Measurements from ENCODE around the gene YBX2. TPM values are rescaled to one million over a fixed set of nuclear protein-coding genes. Genes with fewer than 3 reads are reported as not detected.
A peak's percentile ranks its signal among the peaks of the same experiment; 100 is the strongest.

Gene YBX2
- total and polyA plus RNA-seq, 10 donors = 0.09 to 0.40 (median 0.16) TPM; not detected in 4

DNA sequence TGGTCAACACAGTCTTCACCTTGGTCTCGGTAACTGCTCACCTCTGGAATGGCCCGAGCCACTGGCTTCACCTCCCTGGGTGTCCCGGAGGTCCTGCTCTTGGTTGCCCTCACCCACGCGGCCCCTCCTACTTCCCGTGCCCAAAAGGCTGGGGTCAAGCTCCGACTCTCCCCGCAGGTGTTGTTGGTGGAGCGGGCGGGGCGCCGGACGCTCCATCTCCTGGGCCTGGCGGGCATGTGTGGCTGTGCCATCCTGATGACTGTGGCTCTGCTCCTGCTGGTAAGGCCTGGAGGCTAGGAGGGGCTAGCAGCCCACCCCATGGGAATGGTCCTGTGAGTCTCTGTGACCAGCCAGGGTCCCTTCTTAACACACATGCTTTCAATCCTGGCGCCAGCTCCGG, 9.5 kb downstream of the YBX2 start:
- WGBS, 5 donors = 91 to 98% (median 96%) methylated on average over 6 to 16 of the region's 16 CpGs
- DNase-seq = no peak
- Histone ChIP-seq H3K27me3 (replicated peaks in 1 of 7) (peaks cover 0 to 94% (median 20%) of the 10 kb centered on the region in 7 donors), H3K9me3 (no peaks in the 10 kb centered on the region), H3K36me3 (no peaks in the 10 kb centered on the region), H3K4me1 (peaks cover 17 to 34% (median 30%) of the 10 kb centered on the region in 6 donors), H3K27ac (no peak overlapping the region), H3K4me3 (no peak overlapping the region)
- intact Hi-C loops (cut with DNase I; ENCODE audit: low total_unique reads) = no loop called here
- TF ChIP-seq POLR2A (IDR thresholded peaks at IDR 0.05) = no peak
- TF ChIP-seq, protein P1, sequence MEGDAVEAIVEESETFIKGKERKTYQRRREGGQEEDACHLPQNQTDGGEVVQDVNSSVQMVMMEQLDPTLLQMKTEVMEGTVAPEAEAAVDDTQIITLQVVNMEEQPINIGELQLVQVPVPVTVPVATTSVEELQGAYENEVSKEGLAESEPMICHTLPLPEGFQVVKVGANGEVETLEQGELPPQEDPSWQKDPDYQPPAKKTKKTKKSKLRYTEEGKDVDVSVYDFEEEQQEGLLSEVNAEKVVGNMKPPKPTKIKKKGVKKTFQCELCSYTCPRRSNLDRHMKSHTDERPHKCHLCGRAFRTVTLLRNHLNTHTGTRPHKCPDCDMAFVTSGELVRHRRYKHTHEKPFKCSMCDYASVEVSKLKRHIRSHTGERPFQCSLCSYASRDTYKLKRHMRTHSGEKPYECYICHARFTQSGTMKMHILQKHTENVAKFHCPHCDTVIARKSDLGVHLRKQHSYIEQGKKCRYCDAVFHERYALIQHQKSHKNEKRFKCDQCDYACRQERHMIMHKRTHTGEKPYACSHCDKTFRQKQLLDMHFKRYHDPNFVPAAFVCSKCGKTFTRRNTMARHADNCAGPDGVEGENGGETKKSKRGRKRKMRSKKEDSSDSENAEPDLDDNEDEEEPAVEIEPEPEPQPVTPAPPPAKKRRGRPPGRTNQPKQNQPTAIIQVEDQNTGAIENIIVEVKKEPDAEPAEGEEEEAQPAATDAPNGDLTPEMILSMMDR (IDR thresholded peaks at IDR 0.05 in 8 of 11, conservative IDR thresholded peaks at IDR 0.05 in 3 of 11) = no peak
- no peak for TF ChIP-seq POLR2AphosphoS5 (IDR thresholded peaks at IDR 0.05)

GRCh38 chr17:7283471-7284216, 10.8 kb downstream of the YBX2 start:
- no peak for TF ChIP-seq POLR2A (IDR thresholded peaks at IDR 0.05)
- TF ChIP-seq, protein P1 (IDR thresholded peaks at IDR 0.05 in 8 of 11, conservative IDR thresholded peaks at IDR 0.05 in 3 of 11) = no peak
- TF ChIP-seq POLR2AphosphoS5 (IDR thresholded peaks at IDR 0.05) = no peak
- 77 to 82% (median 79%) methylated on average over 14 to 18 of the region's 18 CpGs for WGBS, 5 donors
- Histone ChIP-seq H3K36me3 (no peaks in the 10 kb centered on the region), H3K27me3 (replicated peaks in 1 of 7) (peaks cover 0 to 81% (median 20%) of the 10 kb centered on the region in 7 donors), H3K27ac (no peak overlapping the region), H3K4me3 (no peak overlapping the region), H3K4me1 (peaks cover 17 to 34% (median 30%) of the 10 kb centered on the region in 6 donors), H3K9me3 (no peaks in the 10 kb centered on the region)
- no peak for DNase-seq
- intact Hi-C loops (cut with DNase I; ENCODE audit: low total_unique reads) = no loop called here

DNA sequence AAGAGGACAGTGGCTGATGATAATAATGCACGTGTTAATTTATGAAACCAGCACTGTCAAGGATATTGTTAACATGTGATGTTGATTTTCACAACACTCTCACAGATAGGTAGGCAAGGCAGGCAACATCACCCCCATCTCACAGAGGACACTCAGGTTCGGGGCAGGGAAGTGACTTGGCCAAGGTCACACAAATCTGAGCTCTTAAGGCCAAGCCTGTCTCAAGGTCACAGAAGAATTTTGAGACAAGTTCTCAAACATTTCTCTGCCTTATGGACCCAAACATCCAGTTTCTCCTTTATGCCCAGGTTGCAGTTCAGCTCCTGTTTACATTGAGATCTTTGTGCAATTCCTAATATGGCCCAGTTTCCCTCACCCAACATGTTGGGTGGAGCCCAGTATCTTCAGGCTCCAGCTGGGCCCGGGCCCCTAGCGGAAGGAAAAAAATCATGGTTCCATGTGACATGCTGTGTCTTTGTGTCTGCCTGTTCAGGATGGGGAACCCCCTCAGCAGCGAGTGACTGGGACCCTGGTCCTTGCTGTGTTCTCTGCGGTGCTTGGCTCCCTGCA, 11.6 kb downstream of the YBX2 start:
- 52 to 57% (median 53%) methylated on average over 6 of the region's 6 CpGs for WGBS, 5 donors
- TF ChIP-seq POLR2AphosphoS5 (IDR thresholded peaks at IDR 0.05) = no peak
- TF ChIP-seq, protein P1 (IDR thresholded peaks at IDR 0.05 in 8 of 11, conservative IDR thresholded peaks at IDR 0.05 in 3 of 11) = no peak
- TF ChIP-seq POLR2A (IDR thresholded peaks at IDR 0.05) = no peak
- Histone ChIP-seq H3K4me1 (peaks cover 17 to 34% (median 30%) of the 10 kb centered on the region in 6 donors), H3K27ac (peak overlapping the region in 1 of 8 donors; percentile 60), H3K4me3 (peak overlapping the region in 2 of 8 donors; percentile 45 to 50), H3K9me3 (no peaks in the 10 kb centered on the region), H3K36me3 (no peaks in the 10 kb centered on the region), H3K27me3 (replicated peaks in 1 of 7) (peaks cover 0 to 77% (median 20%) of the 10 kb centered on the region in 7 donors)
- DNase-seq = no peak
- intact Hi-C loops (cut with DNase I; ENCODE audit: low total_unique reads) = no loop called here

Measured in spleen (tissue), 11 donors.